ENCODE measurements around the gene PRDM16. TPM values are rescaled to one million over a fixed set of nuclear protein-coding genes. Genes with fewer than 3 reads are reported as not detected.

PRDM16 gene
- total RNA-seq, 1 experiment from 2014 or later: 1.4 TPM

DNA sequence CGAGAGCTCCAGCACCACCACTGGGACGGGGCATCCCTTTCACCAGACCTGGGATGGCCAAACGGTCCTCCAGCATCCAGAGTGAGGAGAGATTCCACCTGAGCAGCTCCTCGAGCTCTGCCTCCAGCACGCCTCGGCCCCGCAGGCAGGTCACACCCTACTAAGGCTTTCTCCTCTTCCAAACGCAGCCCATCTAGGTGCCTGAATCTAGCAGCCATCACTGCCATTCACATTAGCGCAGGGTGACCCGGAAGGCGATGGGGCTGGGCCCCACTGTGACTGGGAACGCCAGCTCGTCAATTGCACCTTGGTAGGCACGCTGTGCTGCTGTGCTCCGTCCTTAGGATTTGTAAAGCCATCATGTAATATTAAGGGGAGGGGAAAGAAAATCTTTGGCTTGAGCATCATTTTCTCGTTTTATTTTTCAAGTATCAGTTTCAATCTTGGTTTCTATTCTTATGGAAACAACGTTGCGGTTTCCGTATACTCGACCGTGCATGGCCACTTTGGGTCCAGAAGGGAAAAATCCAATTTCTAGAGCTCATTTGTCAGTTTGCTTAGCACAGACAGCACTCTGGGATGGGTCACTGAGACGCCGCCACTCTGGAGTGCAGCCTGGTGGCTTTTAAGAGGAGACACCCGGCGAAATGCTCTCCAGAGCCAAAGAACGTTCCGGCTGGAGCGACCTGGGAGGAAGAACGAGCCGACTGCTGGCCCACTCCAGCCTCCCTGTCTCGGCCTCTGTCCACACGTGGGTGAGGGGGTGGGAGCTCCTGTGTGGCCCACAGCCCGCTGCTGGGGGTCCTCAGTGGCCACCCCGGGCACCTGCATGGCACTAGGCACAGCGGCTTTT, 173.6 kb downstream of the PRDM16 start:
- Histone ChIP-seq H3K27me3 (no peaks in the 10 kb centered on the region), H3K9me3 (replicated peaks) (no peaks in the 10 kb centered on the region), H3K36me3 (no peaks in the 10 kb centered on the region), H3K27ac (no peak overlapping the region), H3K4me3 (no peak overlapping the region), H3K4me1 (peaks cover 7% of the 10 kb centered on the region; the same call in 1 of the 2 replicates)
- no peak for DNase-seq

DNA sequence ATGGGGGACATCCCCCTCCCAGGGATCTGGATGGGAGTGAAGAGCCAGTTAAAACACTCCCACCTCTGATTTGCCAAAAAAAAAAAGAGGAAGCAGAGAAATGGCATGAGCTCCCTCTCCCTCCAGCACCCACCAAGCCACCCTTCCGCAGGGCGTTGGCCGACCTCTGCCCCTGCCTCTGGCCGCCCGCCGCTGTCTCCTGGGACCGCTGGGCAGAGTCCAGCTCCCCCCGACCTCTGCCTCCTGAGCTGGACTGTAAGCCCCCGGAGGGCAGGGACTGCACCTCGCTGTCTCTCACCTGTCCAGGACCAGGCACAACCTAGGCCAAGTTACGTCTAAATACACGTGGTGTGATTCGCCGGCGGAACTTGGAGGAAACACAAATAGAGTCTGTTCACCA, 174.3 kb downstream of the PRDM16 start:
- Histone ChIP-seq H3K27ac (no peak overlapping the region), H3K36me3 (no peaks in the 10 kb centered on the region), H3K4me3 (no peak overlapping the region), H3K9me3 (replicated peaks) (no peaks in the 10 kb centered on the region), H3K27me3 (no peaks in the 10 kb centered on the region), H3K4me1 (peaks cover 7% of the 10 kb centered on the region; the same call in 1 of the 2 replicates)
- no peak for DNase-seq

DNA sequence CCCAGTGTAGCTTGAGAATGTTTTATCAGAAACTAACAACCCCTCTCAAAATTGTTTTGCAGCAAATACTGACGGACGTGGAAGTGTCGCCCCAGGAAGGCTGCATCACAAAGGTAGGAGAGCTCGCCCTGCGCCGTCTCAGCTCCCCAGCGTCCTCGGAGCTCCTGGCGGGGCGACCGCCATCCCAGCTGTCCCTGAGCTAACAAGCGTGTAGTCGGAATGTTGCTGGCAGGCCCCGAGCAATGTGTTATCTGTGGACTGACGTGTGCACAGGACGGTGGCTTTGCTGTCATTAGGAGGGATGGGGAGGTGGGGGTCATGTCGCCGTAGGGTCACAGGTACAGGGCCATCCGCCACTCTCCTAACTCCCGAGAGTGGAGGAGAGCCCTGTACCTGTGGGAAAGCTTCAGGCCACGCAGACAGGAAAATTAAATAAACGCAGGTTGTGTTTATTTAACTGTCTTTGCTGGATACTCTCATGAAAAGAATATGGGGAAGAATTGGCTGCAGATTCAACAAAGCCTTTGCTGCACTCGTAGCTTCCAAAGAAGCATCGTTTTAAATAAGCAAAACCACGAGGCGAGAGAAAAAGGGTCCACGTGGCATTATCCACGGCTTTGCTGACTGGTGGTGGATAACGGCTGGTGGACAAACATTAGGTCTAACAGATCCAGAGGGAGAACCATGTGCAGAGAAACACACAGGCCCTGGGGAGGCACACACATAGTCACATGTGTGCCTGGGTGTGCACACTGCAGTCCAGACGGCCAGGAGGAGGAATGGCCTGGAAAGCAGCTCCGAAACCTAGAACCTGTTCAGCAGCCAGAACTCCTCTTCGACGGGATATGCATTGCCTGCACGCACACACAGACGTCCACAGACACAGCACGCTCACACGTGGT, 175.3 kb downstream of the PRDM16 start:
- Histone ChIP-seq H3K27me3 (no peaks in the 10 kb centered on the region), H3K27ac (peak overlapping the region; percentile 40; the same call in 1 of the 2 replicates), H3K4me1 (peaks cover 7% of the 10 kb centered on the region; the same call in 1 of the 2 replicates), H3K36me3 (no peaks in the 10 kb centered on the region), H3K9me3 (replicated peaks) (no peaks in the 10 kb centered on the region), H3K4me3 (no peak overlapping the region)
- peak; percentile 53 to 54 for DNase-seq

DNA sequence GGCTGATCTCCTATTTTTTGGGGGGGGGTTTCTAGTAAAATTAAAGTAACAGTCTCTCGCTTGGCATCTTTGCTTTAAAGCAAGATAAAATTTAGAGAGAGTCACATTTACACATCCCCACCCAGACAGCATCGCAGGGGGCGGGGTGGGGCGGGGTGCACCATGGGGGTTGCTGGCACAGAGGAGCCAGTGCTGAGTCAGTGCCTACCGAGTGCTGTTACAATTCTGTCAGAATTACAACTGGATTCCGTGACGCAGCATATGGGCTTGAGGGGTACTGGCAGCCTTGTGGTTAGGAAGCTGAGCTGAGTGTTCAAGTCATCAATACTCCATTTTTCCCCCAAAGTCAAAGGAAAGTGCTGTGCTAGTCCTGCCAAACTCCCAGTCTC, 175.9 kb downstream of the PRDM16 start:
- Histone ChIP-seq H3K4me1 (peaks cover 7% of the 10 kb centered on the region; the same call in 1 of the 2 replicates), H3K27me3 (peaks cover 4% of the 10 kb centered on the region; the same call in 1 of the 2 replicates), H3K4me3 (no peak overlapping the region), H3K36me3 (no peaks in the 10 kb centered on the region), H3K9me3 (replicated peaks) (no peaks in the 10 kb centered on the region), H3K27ac (no peak overlapping the region; the same call in 1 of the 2 replicates)
- no peak for DNase-seq

DNA sequence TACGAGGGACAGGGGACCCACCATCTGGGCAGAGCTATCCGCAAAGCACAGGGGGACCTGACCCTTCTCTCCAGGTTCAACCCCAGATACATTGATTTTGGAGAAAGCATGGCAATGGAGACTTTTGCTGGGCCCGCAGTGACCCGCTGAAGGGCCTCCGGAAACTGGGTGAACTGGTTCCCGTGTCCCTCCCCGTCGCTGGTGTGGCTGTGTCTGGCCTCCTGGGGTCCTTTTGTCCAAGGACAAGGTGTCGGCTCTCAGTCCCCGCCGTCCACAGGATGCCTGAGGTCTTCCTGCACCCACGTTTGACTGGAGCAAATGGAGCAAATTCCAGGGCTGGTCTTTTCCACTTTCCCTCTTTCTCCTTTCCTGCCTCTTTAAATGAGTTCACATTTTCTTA, 176.3 kb downstream of the PRDM16 start:
- peaks cover 8% of the 10 kb centered on the region; the same call in 1 of the 2 replicates for H3K27me3 ChIP-seq
- DNase-seq: no peak

DNA sequence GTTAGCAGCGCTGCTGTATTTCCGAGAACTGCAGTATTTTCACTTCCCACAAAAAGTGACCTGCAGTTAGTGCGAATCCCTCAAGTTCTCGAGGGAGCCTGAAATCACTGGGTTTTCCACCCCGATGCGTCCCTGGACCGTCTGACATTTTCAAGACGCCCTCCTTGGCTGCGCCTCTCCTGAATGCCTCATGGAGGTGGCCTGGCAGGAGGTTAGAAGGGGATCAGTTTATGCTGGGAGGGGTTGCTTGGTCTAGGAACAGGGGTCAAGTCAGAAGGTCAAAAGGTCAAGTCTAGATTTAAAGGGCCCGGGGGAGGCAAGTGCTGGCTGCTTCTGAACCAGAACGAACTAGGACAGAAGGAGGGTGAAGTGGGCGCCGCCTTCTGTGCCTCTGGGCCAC, 176.8 kb downstream of the PRDM16 start:
- Histone ChIP-seq H3K4me1 (peaks cover 7% of the 10 kb centered on the region; the same call in 1 of the 2 replicates), H3K36me3 (no peaks in the 10 kb centered on the region), H3K27ac (no peak overlapping the region), H3K4me3 (no peak overlapping the region), H3K9me3 (replicated peaks) (no peaks in the 10 kb centered on the region), H3K27me3 (peaks cover 8% of the 10 kb centered on the region; the same call in 1 of the 2 replicates)
- no peak for DNase-seq

More for the DNA sequence above, 176.3 kb downstream of the PRDM16 start:
- Histone ChIP-seq H3K4me3 (no peak overlapping the region), H3K4me1 (peaks cover 7% of the 10 kb centered on the region; the same call in 1 of the 2 replicates), H3K9me3 (replicated peaks) (no peaks in the 10 kb centered on the region), H3K27ac (no peak overlapping the region), H3K36me3 (no peaks in the 10 kb centered on the region)

DNA sequence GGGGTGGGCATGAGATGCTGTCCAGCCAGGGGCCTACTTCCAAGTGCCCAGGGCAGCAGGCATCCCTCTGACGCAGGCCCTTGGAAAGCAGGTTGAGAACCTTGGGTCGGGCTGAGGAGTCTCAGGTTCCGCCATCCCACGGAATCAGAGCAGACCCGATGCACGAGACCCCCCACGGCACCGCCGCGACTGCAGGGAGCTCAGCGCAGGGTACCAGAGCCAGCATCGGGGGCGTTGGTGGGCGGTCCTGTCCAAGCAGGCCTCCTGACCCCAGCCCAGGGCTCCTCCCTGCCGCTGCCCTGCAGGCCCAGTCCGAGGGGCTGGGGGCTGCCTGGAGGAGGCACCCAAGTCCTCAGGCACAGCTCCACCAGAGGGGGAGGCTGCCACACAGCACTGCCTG, 177.2 kb downstream of the PRDM16 start:
- peaks cover 7% of the 10 kb centered on the region; the same call in 1 of the 2 replicates for H3K4me1 ChIP-seq
- H3K4me3 ChIP-seq: no peak overlapping the region
- peaks cover 8% of the 10 kb centered on the region; the same call in 1 of the 2 replicates for H3K27me3 ChIP-seq
- DNase-seq: no peak
- no peaks in the 10 kb centered on the region for H3K36me3 ChIP-seq
- H3K9me3 ChIP-seq (replicated peaks): no peaks in the 10 kb centered on the region
- H3K27ac ChIP-seq: no peak overlapping the region

DNA sequence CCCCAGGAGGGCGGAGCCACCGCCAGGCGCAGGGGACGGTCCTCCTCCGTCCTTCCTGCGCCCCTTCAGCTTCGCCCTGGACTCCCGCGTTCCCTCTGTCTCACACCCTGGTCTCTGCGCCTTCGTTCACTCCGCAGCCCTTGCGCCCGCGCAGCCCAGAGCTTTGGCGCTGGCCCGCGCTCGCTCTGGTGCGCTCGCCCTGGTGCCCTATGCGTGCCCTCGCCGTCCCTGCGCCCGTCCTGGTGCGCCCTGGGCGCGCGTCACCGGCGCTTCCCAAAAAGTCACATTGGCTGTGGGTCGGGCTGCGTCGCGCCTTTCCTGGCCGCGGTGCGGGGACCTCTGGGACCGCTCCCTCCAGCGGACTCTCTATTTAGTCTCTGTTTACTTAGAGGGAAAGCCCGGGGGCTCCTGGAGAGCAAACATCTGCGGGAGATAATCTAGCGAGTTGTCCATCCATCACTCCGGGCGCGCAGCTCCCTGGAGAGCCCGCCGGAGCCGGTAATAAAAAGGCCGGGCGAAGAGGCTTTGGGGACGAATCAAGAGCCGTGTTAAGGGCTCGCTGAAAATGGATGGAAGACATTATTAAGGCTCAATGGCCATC, 178.6 kb downstream of the PRDM16 start:
- H3K4me3 ChIP-seq: no peak overlapping the region
- H3K27ac ChIP-seq: no peak overlapping the region
- no peaks in the 10 kb centered on the region for H3K9me3 ChIP-seq (replicated peaks)
- peaks cover 7% of the 10 kb centered on the region; the same call in 1 of the 2 replicates for H3K4me1 ChIP-seq
- no peak for DNase-seq
- no peaks in the 10 kb centered on the region for H3K36me3 ChIP-seq
- peaks cover 8% of the 10 kb centered on the region; the same call in 1 of the 2 replicates for H3K27me3 ChIP-seq

DNA sequence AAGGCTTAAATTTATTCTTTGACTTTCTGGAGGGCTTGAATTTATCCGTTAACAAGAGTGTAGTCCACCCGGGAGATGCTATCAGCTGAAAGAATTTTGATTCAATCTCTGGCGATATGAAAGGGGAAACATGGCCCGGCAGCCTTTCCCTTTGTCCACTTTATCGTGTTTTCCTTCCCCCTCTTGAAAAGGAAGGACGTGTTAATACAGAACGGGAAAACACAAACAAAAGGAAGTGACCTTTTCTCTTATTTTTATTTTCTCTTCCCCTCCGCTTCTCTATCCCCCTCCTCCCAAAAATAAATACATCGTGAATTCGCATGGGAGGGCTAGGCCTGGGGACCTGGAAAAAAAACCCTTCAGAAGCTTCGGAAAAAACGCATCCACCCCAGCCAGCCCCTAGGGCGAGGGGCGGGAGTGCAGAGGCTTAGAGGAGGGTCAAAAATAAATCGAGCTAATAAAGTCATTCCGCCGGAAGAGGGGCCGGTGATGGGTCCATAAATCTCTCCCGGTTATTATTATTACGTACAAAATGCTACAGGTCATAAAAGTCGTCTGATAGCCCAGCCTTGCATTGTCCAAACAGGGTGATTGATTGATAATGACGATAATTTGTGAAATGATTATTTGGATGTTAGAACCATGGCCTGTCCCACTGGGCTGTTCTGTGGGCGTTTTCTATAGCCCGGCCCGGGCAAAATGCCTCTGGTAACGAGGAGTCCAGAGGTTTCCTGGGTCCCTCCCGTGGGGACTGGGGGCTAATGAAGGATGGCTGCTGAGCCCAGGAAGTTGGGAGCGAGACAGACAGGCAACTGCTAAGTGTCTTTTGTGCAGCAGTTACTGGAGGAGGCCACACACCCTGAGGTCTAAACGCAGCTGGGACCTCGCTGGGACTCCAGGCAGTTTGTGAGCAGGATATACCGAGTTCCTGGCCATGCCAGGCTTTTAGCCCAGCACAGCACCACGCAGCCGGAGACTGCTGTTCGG, 179.4 kb downstream of the PRDM16 start:
- peak; percentile 38 to 53 for DNase-seq
- peaks cover 8% of the 10 kb centered on the region; the same call in 1 of the 2 replicates for H3K27me3 ChIP-seq
- H3K36me3 ChIP-seq: no peaks in the 10 kb centered on the region
- H3K4me1 ChIP-seq: peaks cover 7% of the 10 kb centered on the region; the same call in 1 of the 2 replicates
- H3K27ac ChIP-seq: no peak overlapping the region; the same call in 1 of the 2 replicates
- H3K4me3 ChIP-seq: no peak overlapping the region
- no peaks in the 10 kb centered on the region for H3K9me3 ChIP-seq (replicated peaks)

DNA sequence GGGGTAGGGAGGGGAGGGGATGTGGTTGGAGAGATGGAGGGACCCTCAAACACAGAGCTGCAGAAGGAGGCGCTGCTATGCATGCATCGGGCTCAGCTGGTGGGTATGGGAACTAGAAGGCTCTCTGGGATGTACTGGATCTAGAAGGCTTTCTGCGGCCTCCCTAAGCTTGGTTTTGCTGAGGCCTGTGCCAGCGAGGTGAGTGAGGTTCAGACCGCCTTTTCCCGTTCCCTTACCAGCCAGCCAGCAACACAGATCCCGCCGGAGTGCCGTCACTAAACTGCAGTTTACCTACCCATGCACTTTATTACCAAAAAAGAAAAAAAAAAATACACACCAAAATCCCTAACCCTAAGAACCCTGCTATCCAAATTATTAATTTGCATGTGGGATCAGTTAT, 180.2 kb downstream of the PRDM16 start:
- Histone ChIP-seq H3K27ac (no peak overlapping the region), H3K4me1 (peaks cover 4% of the 10 kb centered on the region; the same call in 1 of the 2 replicates), H3K27me3 (peaks cover 8% of the 10 kb centered on the region; the same call in 1 of the 2 replicates), H3K4me3 (no peak overlapping the region), H3K36me3 (no peaks in the 10 kb centered on the region), H3K9me3 (replicated peaks) (no peaks in the 10 kb centered on the region)
- DNase-seq: no peak

DNA sequence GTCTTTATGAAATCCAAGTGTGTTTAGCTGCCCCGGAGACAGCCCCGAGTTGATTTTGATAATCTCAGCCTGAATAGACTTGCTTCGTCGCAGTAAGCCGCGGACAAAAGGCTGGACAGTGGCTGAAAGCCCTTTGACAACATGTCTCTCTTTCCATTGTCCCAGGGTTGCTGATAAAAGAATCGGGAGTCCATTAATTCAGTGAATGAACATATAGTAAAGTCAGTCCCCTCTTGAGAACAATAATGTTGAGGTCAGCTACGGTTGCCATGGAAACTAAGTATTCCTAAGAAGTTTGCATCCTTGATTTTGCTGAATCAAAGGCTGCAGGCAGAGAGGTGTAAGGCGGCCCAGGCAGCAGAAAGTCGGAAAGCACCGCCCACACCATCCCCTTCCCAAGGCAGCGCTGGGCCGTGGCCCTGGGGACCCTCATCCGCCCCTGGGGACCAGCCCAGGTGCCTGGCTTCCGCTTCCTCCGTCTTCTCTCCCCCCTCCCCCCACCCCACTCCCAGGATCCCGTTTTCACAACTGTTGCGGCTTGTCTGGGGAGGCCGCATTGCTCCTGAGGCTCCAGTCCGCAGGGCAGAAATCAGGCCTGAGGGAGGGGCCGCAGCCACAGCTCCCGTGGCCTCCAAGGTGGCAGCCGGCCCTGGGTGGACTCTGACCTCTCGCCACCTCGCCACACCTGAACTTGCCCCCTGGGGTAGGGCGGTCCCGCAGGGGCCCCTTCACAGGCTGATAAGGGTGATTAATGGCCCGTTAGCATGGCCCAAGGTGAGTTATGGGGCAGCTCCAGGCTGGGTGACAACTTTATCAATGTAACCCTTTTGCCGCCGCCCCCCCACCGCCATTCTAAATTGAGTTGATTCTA, 180.9 kb downstream of the PRDM16 start:
- Histone ChIP-seq H3K4me1 (no peaks in the 10 kb centered on the region), H3K4me3 (peak overlapping the region; percentile 7; the same call in 1 of the 2 replicates), H3K9me3 (replicated peaks) (no peaks in the 10 kb centered on the region), H3K36me3 (no peaks in the 10 kb centered on the region), H3K27me3 (peaks cover 8% of the 10 kb centered on the region; the same call in 1 of the 2 replicates), H3K27ac (no peak overlapping the region)
- peak; percentile 31 to 55 for DNase-seq

DNA sequence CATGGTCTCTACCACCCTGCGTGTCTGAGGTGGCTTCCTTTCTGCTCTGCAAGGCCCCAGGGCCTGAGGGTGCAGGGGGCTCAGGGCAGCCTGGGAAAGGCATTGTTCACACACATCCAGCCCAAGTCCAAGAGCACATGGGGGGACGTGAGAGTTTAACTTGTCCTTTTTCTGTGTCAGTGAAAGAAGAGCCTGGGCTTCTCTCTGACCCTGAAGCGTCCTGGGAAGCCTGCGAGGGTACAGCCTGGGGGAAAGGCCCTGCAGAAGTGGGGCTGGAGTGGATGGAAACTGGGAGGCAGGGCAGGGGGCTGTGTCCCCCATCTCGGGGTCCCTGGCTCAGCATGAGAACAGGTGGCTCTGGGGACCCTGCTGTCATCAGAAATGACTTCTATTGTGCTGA, 181.6 kb downstream of the PRDM16 start:
- peaks cover 8% of the 10 kb centered on the region; the same call in 1 of the 2 replicates for H3K27me3 ChIP-seq
- no peaks in the 10 kb centered on the region for H3K36me3 ChIP-seq

More for the DNA sequence above, 181.6 kb downstream of the PRDM16 start:
- H3K4me1 ChIP-seq: no peaks in the 10 kb centered on the region
- no peak overlapping the region for H3K27ac ChIP-seq
- H3K4me3 ChIP-seq: no peak overlapping the region
- no peak for DNase-seq
- H3K9me3 ChIP-seq (replicated peaks): no peaks in the 10 kb centered on the region
